ENCODE data around the gene RGS6. TPM values are rescaled to one million over a fixed set of nuclear protein-coding genes. Genes with fewer than 3 reads are reported as not detected.

Gene RGS6
- total RNA-seq, 2 experiments from 2014 or later, result not detected

GRCh38 chr14:72017290-72017689 lies 85.1 kb downstream of the RGS6 start:
- no peak overlapping the region for H3K27ac ChIP-seq (ENCODE audit: low read depth, low read length, poor library complexity, severe bottlenecking)
- TF ChIP-seq EZH2phosphoT487 (IDR thresholded peaks at IDR 0.05; ENCODE audit: borderline replicate concordance, low read depth, low read length) (no peak), CTCF (conservative IDR thresholded peaks at IDR 0.05; ENCODE audit: low read length) (no peak)
- no peak overlapping the region for H2AFZ ChIP-seq (ENCODE audit: low read length)
- no peaks in the 10 kb centered on the region for H4K20me1 ChIP-seq (ENCODE audit: insufficient read depth, low read length)
- no peak for DNase-seq (ENCODE audit: low spot score)
- ChIA-PET CTCF (ENCODE audit: unreplicated experiment) (no interaction called here), POLR2A (interaction anchor here (0.6 kb wide), 1 partner anchor 400 kb away, joined by 3 read pairs; no protein-coding TSS in a partner anchor)
- intact Hi-C loops (cut with micrococcal nuclease; ENCODE audit: unreplicated experiment), result no loop called here
- H3K36me3 ChIP-seq (ENCODE audit: insufficient read depth, low read length), result no peaks in the 10 kb centered on the region
- H3K4me1 ChIP-seq (ENCODE audit: insufficient read depth, low read length, poor library complexity, severe bottlenecking), result no peaks in the 10 kb centered on the region
- no peaks in the 10 kb centered on the region for H3K9me2 ChIP-seq (ENCODE audit: insufficient read depth, low read length)
- H3K79me2 ChIP-seq (ENCODE audit: insufficient read depth, low read depth, low read length), result no peaks in the 10 kb centered on the region
- H3K4me2 ChIP-seq (ENCODE audit: low read length), result no peak overlapping the region
- BruUV-seq (replicated peaks), result no TSS peak
- no peak overlapping the region for H3K4me3 ChIP-seq (ENCODE audit: low read depth, low read length, poor library complexity, severe bottlenecking)
- H3K9me3 ChIP-seq (ENCODE audit: low read length), result no peaks in the 10 kb centered on the region

GRCh38 chr14:72023128-72024042 lies 91.2 kb downstream of the RGS6 start:
- no peak for TF ChIP-seq CTCF (conservative IDR thresholded peaks at IDR 0.05; ENCODE audit: low read length)
- TF ChIP-seq EZH2phosphoT487 (IDR thresholded peaks at IDR 0.05; ENCODE audit: borderline replicate concordance, low read depth, low read length), result no peak
- Histone ChIP-seq H3K9me2 (ENCODE audit: insufficient read depth, low read length) (no peaks in the 10 kb centered on the region), H3K79me2 (ENCODE audit: insufficient read depth, low read depth, low read length) (no peaks in the 10 kb centered on the region), H3K4me2 (ENCODE audit: low read length) (no peak overlapping the region), H3K9me3 (ENCODE audit: low read length) (no peaks in the 10 kb centered on the region), H3K36me3 (ENCODE audit: insufficient read depth, low read length) (no peaks in the 10 kb centered on the region), H4K20me1 (ENCODE audit: insufficient read depth, low read length) (no peaks in the 10 kb centered on the region), H3K27ac (ENCODE audit: low read depth, low read length, poor library complexity, severe bottlenecking) (no peak overlapping the region), H3K4me1 (ENCODE audit: insufficient read depth, low read length, poor library complexity, severe bottlenecking) (no peaks in the 10 kb centered on the region), H3K4me3 (ENCODE audit: low read depth, low read length, poor library complexity, severe bottlenecking) (no peak overlapping the region), H2AFZ (ENCODE audit: low read length) (no peak overlapping the region)
- no peak for DNase-seq (ENCODE audit: low spot score)
- ChIA-PET CTCF (ENCODE audit: unreplicated experiment) (no interaction called here), POLR2A (interaction anchor here (0.6 kb wide), 2 partner anchors 37 to 303 kb away, joined by 3 to 7 read pairs; no protein-coding TSS in a partner anchor)
- BruUV-seq (replicated peaks), result no TSS peak
- intact Hi-C loops (cut with micrococcal nuclease; ENCODE audit: unreplicated experiment), result loop anchor here (2.0 kb wide), 1 partner anchor 397 kb away; no protein-coding TSS in a partner anchor

GRCh38 chr14:72024043-72024407 lies 91.8 kb downstream of the RGS6 start:
- Histone ChIP-seq H3K9me2 (ENCODE audit: insufficient read depth, low read length) (no peaks in the 10 kb centered on the region), H3K9me3 (ENCODE audit: low read length) (no peaks in the 10 kb centered on the region), H3K4me2 (ENCODE audit: low read length) (no peak overlapping the region), H3K36me3 (ENCODE audit: insufficient read depth, low read length) (no peaks in the 10 kb centered on the region), H3K79me2 (ENCODE audit: insufficient read depth, low read depth, low read length) (no peaks in the 10 kb centered on the region), H3K4me3 (ENCODE audit: low read depth, low read length, poor library complexity, severe bottlenecking) (no peak overlapping the region), H3K27ac (ENCODE audit: low read depth, low read length, poor library complexity, severe bottlenecking) (no peak overlapping the region), H2AFZ (ENCODE audit: low read length) (no peak overlapping the region), H3K4me1 (ENCODE audit: insufficient read depth, low read length, poor library complexity, severe bottlenecking) (no peaks in the 10 kb centered on the region), H4K20me1 (ENCODE audit: insufficient read depth, low read length) (no peaks in the 10 kb centered on the region)
- TF ChIP-seq EZH2phosphoT487 (IDR thresholded peaks at IDR 0.05; ENCODE audit: borderline replicate concordance, low read depth, low read length) (no peak), CTCF (conservative IDR thresholded peaks at IDR 0.05; ENCODE audit: low read length) (peak; percentile 78)
- BruUV-seq (replicated peaks), result no TSS peak
- DNase-seq (ENCODE audit: low spot score), result peak; percentile 53
- POLR2A ChIA-PET, result no interaction called here
- CTCF ChIA-PET (ENCODE audit: unreplicated experiment), result no interaction called here
- intact Hi-C loops (cut with micrococcal nuclease; ENCODE audit: unreplicated experiment), result loop anchor here (2.0 kb wide), 1 partner anchor 397 kb away; no protein-coding TSS in a partner anchor

Measured in OCI-LY7 (cell line).